OCI-LY7 (cell line): Measurements from ENCODE around the gene INTS2. TPM values are rescaled to one million over a fixed set of nuclear protein-coding genes. Genes with fewer than 3 reads are reported as not detected.

Experiments used
- BruUV-seq: library from RNA; stranded (reverse); fragments of 400-500 nt; replicated peaks from 2 replicates; lab custom pipeline; 2021; lab: Mats Ljungman, UMichigan
- CTCF ChIA-PET: fragments of 300-600 bp; sonication (Branson Sonifier 250); formaldehyde crosslinking; loops from one replicate; lab custom pipeline; 2022; ENCODE audit warnings: antibody characterized with exemption; ENCODE audit not compliant: unreplicated experiment; lab: Charles Lee
- POLR2A ChIA-PET: fragments of 300-600 bp; sonication (Branson Sonifier 250); formaldehyde crosslinking; loops from one replicate; lab custom pipeline; 2022; ENCODE audit warnings: antibody characterized with exemption; lab: Charles Lee
- DNase-seq: peaks from one replicate; pipeline ENCODE4 v3.0.0-alpha.2; 2015; ENCODE audit warnings: low spot score
- H2AFZ ChIP-seq: fragments of 200-600 bp; sonication (generic), shearing (Covaris generic); 2 replicates; pipeline ENCODE4 v1.6.1; 2014; ENCODE audit warnings: mild to moderate bottlenecking, antibody characterized with exemption, low read length, moderate library complexity
- H3K27ac ChIP-seq: fragments of 200-600 bp; sonication (generic); 2 replicates; pipeline ENCODE4 v1.5.1; 2014; ENCODE audit warnings: mixed run types, low read depth, mild to moderate bottlenecking, moderate library complexity, low read length, inconsistent platforms; ENCODE audit not compliant: poor library complexity, severe bottlenecking
- H3K36me3 ChIP-seq: fragments of 200-600 bp; sonication (generic); 2 replicates; pipeline ENCODE4 v1.6.1; 2014; ENCODE audit warnings: mild to moderate bottlenecking, antibody characterized with exemption, low read length, moderate library complexity, mixed read lengths; ENCODE audit not compliant: insufficient read depth
- H3K4me1 ChIP-seq: fragments of 200-600 bp; sonication (generic); 2 replicates; pipeline ENCODE4 v1.5.1; 2014; ENCODE audit warnings: mild to moderate bottlenecking, low read length; ENCODE audit not compliant: insufficient read depth, poor library complexity, severe bottlenecking
- H3K4me2 ChIP-seq: fragments of 200-600 bp; sonication (generic); 2 replicates; pipeline ENCODE4 v1.6.1; 2014; ENCODE audit warnings: mild to moderate bottlenecking, low read length
- H3K4me3 ChIP-seq: fragments of 200-600 bp; sonication (generic); 2 replicates; pipeline ENCODE4 v1.5.1; 2014; ENCODE audit warnings: mild to moderate bottlenecking, low read depth, low read length; ENCODE audit not compliant: poor library complexity, severe bottlenecking
- H3K79me2 ChIP-seq: fragments of 200-600 bp; sonication (generic); 2 replicates; pipeline ENCODE4 v1.6.1; 2016; ENCODE audit warnings: low read depth, mild to moderate bottlenecking, low read length, moderate library complexity, mixed read lengths; ENCODE audit not compliant: insufficient read depth
- H3K9me2 ChIP-seq: fragments of 200-600 bp; sonication (generic); 2 replicates; pipeline ENCODE4 v1.6.1; 2016; ENCODE audit warnings: mild to moderate bottlenecking, low read length, mixed read lengths; ENCODE audit not compliant: insufficient read depth
- H3K9me3 ChIP-seq: fragments of 200-600 bp; sonication (generic); 2 replicates; pipeline ENCODE4 v1.6.1; 2014; ENCODE audit warnings: mild to moderate bottlenecking, mixed run types, low read length, mixed read lengths
- H4K20me1 ChIP-seq: fragments of 200-600 bp; sonication (generic); 2 replicates; pipeline ENCODE4 v1.6.1; 2014; ENCODE audit warnings: mild to moderate bottlenecking, antibody characterized with exemption, low read length, moderate library complexity, mixed read lengths; ENCODE audit not compliant: insufficient read depth
- EZH2phosphoT487 ChIP-seq: fragments of 200-600 bp; sonication (generic); IDR thresholded peaks from 2 replicates; pipeline ENCODE4 v1.6.1; 2018; ENCODE audit warnings: low read depth, borderline replicate concordance, mild to moderate bottlenecking, mixed run types, antibody characterized with exemption, low read length, moderate library complexity, mixed read lengths
- intact Hi-C: fragments of 100-400 bp; cut with micrococcal nuclease; formaldehyde crosslinking; loops from one replicate; pipeline ENCODE4 v1.10.0; 2022; ENCODE audit not compliant: unreplicated experiment
- total RNA-seq, 2 experiments: library from RNA; depleted of rRNA in 1 of 2; stranded (reverse); fragments of >200 nt in 1 of 2; shearing (Covaris generic) in 1 of 2; gene quantifications; 2 replicates each; pipeline ENCODE4 v1.2.3, GENCODE V29; 2014 to 2022
- TF ChIP-seq, protein P1 (sequence below): fragments of 200-600 bp; sonication (generic); conservative IDR thresholded peaks from 2 replicates; pipeline ENCODE4 v1.5.1; 2014; ENCODE audit warnings: mild to moderate bottlenecking, antibody characterized with exemption, low read length, moderate library complexity, mixed read lengths

The INTS2 gene
- total RNA-seq, 2 experiments from 2014 or later = 15.8 to 27.9 TPM

DNA sequence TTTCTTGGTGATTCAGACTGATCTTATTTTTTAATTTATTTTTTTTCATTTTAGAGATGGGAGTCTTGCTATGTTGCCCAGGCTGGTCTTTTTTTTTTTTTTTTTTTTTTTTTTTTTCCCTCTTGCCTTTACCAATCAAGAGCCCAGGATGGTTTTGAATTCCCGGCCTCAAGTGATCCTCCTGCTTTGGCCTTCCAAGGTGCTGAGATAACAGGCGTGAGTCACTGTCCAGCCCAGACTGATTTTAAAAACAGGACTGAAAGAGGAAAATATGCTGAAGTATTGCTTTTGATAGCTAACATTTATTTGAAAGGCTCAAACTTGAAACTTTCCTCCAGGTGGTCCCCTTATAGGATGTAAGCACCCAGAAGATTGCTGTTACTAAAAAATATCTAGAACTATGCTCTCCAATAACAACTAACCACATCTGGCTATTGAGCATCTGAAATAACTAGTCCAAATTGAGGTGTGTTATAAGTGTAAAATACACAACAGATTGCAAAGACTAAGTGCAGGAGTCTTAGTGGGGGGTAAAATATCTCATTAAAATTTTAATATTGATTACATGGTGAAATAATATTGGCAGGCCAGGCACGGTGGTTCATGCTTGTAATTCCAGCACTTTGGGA is 48.7 kb downstream of the INTS2 start:
- Histone ChIP-seq H3K4me3 (no peak overlapping the region), H3K9me2 (no peaks in the 10 kb centered on the region), H2AFZ (no peak overlapping the region), H3K79me2 (no peaks in the 10 kb centered on the region), H3K4me2 (no peak overlapping the region), H4K20me1 (no peaks in the 10 kb centered on the region), H3K9me3 (no peaks in the 10 kb centered on the region), H3K4me1 (peaks cover 5% of the 10 kb centered on the region), H3K27ac (no peak overlapping the region), H3K36me3 (peaks cover 80% of the 10 kb centered on the region)
- BruUV-seq = no TSS peak
- no peak for TF ChIP-seq EZH2phosphoT487
- TF ChIP-seq, protein P1, sequence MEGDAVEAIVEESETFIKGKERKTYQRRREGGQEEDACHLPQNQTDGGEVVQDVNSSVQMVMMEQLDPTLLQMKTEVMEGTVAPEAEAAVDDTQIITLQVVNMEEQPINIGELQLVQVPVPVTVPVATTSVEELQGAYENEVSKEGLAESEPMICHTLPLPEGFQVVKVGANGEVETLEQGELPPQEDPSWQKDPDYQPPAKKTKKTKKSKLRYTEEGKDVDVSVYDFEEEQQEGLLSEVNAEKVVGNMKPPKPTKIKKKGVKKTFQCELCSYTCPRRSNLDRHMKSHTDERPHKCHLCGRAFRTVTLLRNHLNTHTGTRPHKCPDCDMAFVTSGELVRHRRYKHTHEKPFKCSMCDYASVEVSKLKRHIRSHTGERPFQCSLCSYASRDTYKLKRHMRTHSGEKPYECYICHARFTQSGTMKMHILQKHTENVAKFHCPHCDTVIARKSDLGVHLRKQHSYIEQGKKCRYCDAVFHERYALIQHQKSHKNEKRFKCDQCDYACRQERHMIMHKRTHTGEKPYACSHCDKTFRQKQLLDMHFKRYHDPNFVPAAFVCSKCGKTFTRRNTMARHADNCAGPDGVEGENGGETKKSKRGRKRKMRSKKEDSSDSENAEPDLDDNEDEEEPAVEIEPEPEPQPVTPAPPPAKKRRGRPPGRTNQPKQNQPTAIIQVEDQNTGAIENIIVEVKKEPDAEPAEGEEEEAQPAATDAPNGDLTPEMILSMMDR = no peak
- intact Hi-C loops = no loop called here
- DNase-seq = no peak
- ChIA-PET CTCF (no interaction called here), POLR2A (no interaction called here)

DNA sequence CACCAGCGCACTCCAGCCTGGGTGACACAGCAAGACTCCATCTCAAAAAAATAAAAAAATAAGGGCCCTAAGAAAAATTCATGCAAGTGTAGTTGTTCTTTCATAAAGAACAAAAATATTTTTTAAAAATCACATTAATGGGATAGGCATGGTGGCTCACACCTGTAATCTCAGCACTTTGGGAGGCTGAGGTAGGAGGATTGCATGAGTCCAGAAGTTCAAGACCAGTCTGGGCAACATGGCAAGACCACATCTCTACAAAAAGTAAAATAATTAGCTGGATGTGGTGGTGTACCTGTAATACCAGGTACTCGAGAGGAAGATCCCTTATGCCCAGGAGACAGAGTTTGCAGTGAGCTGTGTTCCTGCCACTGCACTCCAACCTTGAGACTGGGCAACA is 49.3 kb downstream of the INTS2 start:
- BruUV-seq = no TSS peak
- ChIA-PET POLR2A (no interaction called here), CTCF (no interaction called here)

DNA sequence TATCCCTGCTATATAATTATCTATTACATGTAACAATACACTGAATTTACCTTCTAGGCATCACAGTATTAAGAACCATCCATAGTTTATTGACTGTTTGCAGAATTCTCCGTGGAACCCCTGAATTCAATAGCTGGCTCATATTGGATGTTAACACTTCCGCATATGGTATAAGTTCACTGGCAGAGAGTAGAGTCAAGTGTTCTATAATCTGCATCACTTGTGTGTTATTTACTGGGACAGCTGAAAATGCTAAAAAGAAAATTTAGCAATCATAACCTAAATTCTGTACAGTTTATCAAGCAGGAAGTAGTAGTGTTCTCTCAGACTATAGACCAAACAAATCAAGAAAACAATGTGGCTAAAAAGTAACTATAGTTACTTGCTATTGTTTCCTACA is 49.9 kb downstream of the INTS2 start:
- H3K27ac ChIP-seq = no peak overlapping the region
- TF ChIP-seq, protein P1 = no peak
- no peak for TF ChIP-seq EZH2phosphoT487
- peaks cover 5% of the 10 kb centered on the region for H3K4me1 ChIP-seq
- intact Hi-C loops = no loop called here
- H3K4me3 ChIP-seq = no peak overlapping the region
- CTCF ChIA-PET = no interaction called here
- DNase-seq = no peak
- no peak overlapping the region for H3K4me2 ChIP-seq
- peaks cover 80% of the 10 kb centered on the region for H3K36me3 ChIP-seq
- no peaks in the 10 kb centered on the region for H3K79me2 ChIP-seq
- no peaks in the 10 kb centered on the region for H4K20me1 ChIP-seq
- no TSS peak for BruUV-seq
- no peaks in the 10 kb centered on the region for H3K9me2 ChIP-seq
- POLR2A ChIA-PET = no interaction called here
- H2AFZ ChIP-seq = no peak overlapping the region
- no peaks in the 10 kb centered on the region for H3K9me3 ChIP-seq

More for the DNA sequence above, 49.3 kb downstream of the INTS2 start:
- TF ChIP-seq, protein P1 = no peak
- TF ChIP-seq EZH2phosphoT487 = no peak
- H3K9me2 ChIP-seq = no peaks in the 10 kb centered on the region
- H4K20me1 ChIP-seq = no peaks in the 10 kb centered on the region
- no peak overlapping the region for H3K4me3 ChIP-seq
- H3K9me3 ChIP-seq = no peaks in the 10 kb centered on the region
- H3K79me2 ChIP-seq = no peaks in the 10 kb centered on the region
- peaks cover 5% of the 10 kb centered on the region for H3K4me1 ChIP-seq
- H3K27ac ChIP-seq = no peak overlapping the region
- H3K36me3 ChIP-seq = peaks cover 82% of the 10 kb centered on the region
- no peak overlapping the region for H2AFZ ChIP-seq
- DNase-seq = no peak
- intact Hi-C loops = no loop called here
- no peak overlapping the region for H3K4me2 ChIP-seq
